ENCODE data around the gene TMEM220.
"Not testable (repeated sequence)": the region's sequence is repeated elsewhere in the genome, so short reads cannot be mapped to it uniquely, and the experiment has no call there.

TMEM220 gene

DNA sequence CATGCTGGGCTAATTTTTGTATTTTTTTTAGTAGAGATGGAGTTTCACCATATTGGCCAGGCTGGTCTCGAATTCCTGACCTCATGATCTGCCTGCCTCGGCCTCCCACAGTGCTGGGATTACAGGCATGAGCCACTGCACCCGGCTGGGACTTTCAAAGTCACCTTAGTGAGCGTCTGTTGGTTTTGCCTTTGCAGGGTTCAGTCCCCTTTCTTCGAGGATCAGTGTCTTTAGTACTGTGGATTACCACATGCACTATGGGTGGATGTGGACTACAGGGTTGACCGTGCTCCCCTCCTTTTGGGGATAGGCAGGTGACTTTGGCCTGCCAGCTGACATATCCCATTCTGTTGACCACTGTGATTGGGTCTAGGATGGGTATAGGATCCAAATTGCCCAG, 2.3 kb upstream of the TMEM220 start:
- peak in 1 of 10 donors; percentile 26 for DNase-seq
- intact Hi-C loops (cut with DNase I) = loop anchor here (10.0 kb wide), 1 partner anchor 413 kb away; no protein-coding TSS in a partner anchor

DNA sequence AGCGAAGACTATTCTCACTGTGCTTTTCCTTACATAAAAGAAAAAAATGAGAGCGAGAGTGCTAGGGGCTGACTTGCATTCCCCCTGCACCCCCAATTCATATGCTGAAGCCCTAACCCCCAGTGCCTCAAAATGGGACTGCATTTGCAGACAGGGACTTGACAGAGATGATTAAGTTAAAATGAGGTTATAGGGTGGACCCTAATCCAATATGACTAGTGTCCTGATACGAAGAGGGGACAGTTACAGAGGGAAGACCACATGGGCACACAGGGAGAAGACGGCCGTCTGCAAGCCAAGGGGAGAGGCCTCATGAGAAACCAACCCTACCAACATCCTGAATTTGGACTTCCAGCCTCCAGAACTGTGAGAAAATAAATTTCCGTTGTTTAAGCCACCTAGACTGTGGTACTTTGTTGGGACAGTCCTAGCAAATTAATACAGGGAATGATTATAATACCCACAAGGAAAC, 1.6 kb upstream of the TMEM220 start:
- intact Hi-C loops (cut with DNase I) = loop anchor here (10.0 kb wide), 1 partner anchor 413 kb away; no protein-coding TSS in a partner anchor
- DNase-seq = peak in 1 of 10 donors; percentile 6

DNA sequence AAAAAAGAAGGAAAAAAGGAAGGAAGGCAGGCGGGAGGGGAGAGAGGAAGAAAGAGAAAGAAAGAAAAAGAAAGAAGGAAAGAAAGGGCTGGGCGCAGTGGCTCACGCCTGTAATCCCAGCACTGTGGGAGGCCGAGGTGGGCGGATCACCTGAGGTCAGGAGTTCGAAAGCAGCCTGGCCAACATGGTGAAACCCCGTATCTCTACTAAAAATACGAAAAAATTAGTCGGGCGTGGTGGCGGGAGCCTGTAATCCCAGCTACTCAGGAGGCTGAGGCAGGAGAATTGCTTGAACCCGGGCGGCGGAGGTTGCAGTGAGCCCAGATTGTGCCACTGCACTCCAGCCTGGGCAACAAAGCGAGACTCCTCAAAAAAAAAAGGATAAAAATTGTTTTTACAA, 424 bp upstream of the TMEM220 start:
- intact Hi-C loops (cut with DNase I) = loop anchor here (10.0 kb wide), 1 partner anchor 415 kb away; no protein-coding TSS in a partner anchor
- DNase-seq = peak in 1 of 10 donors; percentile 33

DNA sequence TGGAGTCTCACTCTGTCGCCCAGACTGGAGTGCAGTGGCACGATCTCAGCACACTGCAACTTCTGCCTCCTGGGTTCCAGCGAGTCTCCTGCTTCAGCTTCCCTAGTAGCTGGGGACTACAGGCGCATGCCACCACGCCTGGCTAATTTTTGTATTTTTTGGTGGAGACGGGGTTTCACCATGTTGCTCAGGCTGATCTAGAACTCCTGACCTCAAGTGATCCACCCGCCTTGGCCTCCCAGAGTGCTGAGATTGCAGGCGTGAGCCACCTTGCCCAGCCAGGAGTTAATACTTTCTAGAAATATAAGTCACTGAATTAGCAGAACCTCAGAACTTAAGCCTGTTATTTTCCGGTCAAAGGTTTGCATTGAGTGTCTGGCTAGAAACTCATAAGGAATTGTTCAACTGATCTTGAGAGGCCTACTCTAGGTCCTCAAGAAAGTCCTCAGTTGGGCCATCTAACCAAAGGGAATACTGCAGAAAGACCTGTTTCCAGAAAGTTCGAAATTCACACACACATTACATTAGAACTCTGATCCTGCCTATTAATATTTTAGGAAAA, 1.4 kb downstream of the TMEM220 start:
- intact Hi-C loops (cut with DNase I) = no loop called here
- DNase-seq = no peak

DNA sequence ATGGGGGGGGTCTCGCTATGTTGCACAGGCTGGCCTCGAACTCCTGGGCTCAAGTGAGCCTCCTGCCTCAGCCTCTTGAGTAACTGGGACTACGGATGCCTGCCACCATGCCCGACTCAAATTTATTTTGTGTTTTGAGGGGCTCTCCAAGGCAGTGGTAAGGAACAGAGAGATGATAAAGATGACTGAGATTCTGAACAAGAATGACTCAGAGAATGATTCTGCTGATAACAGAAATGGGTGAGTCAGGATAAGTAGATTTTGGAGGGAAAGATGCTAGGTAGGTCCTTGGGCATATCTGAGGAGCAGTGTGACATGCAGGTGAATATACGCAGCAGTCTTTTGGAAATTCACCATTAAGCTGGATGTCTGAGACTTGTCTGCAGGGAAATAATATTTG, 2.6 kb downstream of the TMEM220 start:
- intact Hi-C loops (cut with DNase I) = no loop called here
- DNase-seq = no peak

DNA sequence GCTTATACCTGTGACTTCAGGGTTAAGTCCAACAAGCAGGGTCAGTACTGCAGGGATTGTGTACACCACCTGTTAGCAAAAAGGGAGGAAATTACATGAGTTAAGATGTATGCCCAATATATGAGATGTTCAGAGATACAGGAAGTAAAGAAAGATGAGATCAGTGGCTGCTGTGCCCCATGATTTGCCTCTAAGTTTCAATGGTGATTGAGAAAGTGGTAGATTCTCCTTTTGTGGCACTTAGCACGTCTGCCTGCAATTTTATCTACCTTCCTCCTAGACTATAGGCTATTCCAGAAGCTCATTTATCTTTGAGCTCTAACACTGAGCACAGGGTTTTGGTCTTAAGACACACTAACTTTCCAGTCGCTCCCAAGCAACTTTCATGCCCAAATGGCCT, 3.6 kb downstream of the TMEM220 start:
- intact Hi-C loops (cut with DNase I) = no loop called here
- DNase-seq = no peak

DNA sequence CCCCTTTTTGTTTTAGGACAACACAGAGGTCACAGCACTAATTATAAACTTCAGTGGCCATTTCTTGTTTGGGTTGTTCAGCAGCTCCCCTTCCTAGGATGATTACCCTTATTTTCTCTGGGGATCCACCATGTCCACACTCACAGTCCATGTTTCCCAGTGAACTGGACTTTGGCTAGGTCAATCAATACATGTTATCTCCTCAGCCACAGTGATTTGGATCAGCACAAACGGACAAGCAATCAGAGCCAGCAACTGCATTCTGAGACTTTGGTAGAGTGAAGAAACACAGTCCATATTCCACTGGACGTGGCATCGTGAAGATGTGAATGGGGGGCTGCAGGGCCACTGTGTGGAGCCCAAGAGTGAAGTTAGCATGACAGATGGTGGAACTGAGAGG, 4.6 kb downstream of the TMEM220 start:
- intact Hi-C loops (cut with DNase I) = no loop called here
- no peak for DNase-seq

DNA sequence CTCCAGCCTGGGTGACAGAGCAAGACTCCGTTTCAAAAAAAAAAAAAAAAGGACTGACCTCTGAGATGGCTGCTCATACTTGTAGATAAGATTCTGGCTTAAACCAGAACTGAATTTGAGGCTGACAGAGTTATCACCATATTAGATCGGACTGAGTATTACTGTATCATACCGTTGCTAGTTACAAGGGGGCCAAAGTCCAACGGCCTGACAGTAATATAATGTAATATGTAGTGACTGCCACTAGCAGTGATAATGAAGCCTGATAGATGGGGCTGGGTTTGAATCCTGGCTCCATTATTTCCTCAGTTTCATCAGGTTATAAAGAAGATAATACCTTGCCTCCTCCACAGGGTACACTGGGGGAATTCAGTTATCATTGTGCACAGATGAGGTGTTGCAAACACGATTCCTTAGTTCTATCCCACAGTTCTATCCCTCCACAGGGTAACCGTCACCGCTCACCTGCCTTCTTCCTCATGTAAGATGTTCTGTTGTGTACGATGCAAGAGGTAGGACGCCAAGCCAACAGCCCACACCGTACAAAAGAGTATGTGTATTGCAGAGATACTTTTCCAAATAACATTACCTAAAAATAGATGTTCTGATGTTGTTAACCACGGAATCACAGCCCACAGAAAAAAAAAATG, 5.2 kb downstream of the TMEM220 start:
- intact Hi-C loops (cut with DNase I) = no loop called here
- no peak for DNase-seq

DNA sequence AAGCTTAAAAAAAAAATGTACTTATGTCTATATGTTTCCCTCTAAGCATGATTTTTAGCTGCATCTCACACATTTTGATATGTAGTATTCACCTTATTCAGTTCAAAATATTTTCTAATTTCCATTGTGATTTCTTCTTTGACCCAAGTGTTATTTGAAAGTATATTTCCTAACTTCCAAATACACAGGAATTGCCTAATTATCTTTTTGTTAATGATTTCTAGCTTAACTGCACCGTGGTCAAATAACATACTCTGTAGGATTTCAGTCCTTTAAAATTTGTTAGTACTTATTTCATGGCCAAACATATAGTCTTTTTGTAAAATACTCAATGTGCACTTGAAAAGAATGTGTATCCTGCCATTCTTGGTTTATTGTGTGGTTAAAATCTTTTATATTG, 11.3 kb downstream of the TMEM220 start:
- intact Hi-C loops (cut with DNase I) = no loop called here

DNA sequence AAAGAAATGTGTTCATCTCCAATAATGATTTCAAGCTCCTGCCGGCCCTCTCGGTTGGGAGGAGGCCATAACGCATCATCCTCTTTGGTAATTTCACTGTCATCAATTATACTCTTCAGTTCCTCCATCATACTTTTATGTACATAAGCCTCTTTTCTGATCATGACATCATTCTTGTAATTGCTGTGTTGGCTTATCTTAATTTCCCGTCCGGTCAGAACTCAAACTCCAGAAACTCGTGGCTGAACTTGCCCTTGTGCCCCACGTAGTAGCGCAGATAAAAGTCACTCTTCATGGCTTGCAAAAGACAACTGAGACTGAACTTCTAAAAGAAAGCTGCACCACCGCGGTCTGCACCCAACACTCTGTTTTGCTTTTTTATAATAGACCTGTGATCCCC, 13.6 kb downstream of the TMEM220 start:
- intact Hi-C loops (cut with DNase I) = no loop called here
- no peak for DNase-seq

More for the DNA sequence above, 11.3 kb downstream of the TMEM220 start:
- no peak for DNase-seq

DNA sequence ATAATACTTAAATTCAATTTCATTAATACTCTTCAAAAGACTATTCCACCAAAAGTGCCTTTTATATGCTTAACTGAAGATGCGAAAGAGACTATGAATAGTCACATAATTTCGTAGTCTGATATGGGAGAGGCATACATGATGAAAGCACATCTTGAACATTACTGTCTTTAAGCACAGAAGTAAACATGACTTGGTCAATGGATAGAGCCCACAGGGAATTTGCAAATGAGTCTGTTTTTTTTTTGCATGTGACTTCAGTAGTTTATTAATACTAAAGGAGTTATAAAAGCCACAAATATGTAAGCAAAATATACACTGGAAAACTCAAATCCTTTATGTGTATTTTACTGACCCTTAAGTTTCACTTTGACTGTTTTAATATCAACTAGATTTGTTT, 16.5 kb downstream of the TMEM220 start:
- intact Hi-C loops (cut with DNase I) = no loop called here
- no peak for DNase-seq

DNA sequence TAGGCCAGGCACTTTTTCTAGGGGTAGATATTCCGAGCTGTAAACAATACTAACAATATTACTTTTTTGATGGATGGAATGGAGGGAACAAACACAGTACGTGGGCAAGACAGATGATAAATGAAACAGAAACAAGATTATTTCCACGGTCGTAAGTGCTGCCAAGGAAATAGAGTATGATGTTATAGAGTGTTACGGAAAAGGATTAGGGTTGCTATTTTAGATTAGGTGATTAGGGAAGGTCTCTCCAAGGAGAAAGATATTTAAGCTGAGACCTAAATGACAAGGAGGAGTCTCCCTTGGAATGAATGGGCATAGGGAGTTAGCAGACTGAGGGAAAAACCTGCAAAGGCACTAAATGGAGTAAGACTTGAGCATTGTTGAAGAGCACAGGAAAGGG, 24.1 kb downstream of the TMEM220 start:
- intact Hi-C loops (cut with DNase I) = no loop called here
- no peak for DNase-seq

DNA sequence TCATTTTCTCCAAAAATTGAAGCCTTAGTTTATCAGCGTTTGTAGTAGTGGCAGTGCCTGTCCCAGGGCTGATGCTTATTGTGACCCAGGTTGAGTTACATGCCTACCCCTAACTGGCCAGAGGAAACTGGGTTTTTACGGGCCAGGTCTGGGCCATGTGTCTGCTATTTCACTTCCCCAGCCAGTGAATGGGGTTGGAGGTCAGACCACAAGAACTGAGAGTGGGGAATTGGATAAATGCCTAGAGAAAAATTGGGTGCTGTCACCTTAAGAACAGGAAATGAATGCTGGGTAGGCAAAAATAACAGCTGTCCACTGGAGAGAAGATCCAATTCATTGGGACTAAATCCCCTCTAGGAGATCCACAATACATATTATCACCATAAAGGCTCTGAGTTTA, 27.2 kb downstream of the TMEM220 start:
- no peak for DNase-seq
- intact Hi-C loops (cut with DNase I) = no loop called here

DNA sequence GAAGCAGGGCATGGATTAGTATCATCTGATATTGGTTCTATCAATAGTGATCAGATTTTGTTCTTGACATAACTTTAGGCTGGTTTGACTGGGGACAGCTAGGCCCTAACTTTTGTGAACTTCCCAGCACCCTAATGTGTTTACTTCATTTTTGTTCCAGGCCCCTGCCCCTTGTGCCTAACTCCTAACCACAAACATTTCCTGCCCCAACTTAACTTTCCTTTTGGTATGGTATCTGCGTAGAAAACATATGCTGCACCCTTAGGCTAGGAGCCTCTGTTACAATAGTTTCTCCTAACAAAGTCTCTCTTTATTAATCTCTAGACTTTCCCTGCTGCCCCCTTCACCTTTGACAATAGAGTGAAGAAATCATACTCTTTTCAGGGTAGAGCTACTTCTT, 30.0 kb downstream of the TMEM220 start:
- no peak for DNase-seq
- intact Hi-C loops (cut with DNase I) = no loop called here

DNA sequence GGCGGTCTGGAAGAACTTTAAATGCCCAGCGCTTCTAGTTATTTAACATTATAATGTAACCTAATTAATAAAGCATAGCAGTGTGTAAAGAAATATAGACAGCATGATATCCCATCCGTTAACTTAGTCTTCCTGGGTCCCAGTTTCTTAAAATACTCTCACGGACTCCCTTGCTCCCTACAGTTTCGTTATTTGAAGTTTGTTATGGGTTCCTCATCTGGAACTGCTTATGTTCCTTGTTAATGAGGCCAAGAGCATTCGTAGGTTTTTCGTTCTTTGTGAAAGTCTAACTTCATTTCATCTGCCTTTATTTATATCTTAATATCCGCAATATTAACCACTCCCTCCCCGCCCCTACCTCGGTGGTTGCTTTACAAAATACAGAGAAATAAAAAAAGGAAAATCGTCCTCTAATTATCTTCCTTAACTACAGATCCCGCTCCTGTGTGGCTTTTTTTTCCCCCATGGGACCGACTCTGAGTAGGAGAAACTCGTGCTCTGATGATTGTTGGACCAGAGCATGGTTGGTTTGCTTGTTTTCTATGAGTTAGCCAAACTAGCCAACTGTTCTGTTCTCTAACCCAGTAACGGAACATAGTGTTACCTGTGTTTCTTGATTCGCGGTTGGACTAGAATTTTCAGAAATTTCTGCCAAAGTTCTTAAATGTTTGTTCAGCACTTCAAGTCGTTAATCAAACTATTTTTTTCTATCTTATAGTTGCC, 31.6 kb downstream of the TMEM220 start:
- no peak for DNase-seq
- intact Hi-C loops (cut with DNase I) = no loop called here

DNA sequence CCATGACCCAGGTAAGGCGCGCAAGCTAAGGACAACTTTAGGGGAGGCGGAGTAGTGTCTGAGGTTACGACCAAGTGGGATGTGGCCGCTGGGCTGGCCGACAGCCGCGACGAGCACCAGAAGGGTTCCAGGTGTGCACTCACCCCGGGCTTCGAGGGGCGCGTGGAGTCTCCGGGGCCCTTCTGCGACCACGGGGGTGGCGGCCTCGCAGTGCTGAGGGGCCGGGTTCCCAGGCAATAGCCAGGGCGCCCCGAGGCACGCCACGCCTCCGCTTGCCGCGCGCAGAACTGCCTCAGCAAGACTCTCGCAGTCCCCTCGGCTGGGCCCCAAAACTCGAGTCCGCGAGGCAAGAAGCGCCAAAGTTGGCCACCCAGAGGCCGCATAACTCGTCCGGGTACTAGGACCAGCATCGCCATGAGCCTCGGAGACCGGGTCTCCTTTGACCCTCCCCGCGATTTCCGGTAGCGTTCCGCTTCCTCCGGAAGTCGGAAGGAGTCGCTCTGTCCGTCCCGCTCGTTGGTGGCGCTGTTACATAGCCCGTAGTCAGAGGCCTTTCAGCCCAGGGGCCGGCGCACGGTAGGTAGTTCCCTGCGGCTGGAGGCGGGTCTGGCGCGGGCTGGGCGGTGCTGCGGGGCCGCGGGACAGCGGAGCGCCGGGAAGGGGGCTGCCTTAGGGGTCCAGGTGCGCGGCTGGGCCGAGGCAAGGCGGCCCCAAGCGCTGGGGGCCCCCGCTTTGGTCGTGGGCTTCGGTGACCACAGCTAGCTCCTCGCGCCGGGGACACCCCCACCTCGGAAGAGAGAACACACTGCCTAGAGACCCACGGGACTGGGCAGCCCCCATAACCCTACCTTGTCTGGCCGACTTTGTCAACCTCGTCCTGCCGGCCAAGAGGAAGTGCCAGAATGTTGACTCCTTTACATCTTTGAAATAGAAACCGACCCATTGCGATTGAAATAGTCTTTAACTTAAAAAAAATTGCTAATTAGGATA, 32.4 kb downstream of the TMEM220 start, which contains the start of the genes ADPRM and SCO1:
ADPRM (plus strand) TSS at position 503 of the 990 bp plus-strand sequence. CDS start 7,333 bp downstream, outside the sequence.
SCO1 (minus strand) TSS at position 442 of the 990 bp plus-strand sequence; CDS start at position 416, 26 bp downstream.
- intact Hi-C loops (cut with DNase I) = no loop called here
- DNase-seq = peak; percentile 88 to 99 (median 95)

DNA sequence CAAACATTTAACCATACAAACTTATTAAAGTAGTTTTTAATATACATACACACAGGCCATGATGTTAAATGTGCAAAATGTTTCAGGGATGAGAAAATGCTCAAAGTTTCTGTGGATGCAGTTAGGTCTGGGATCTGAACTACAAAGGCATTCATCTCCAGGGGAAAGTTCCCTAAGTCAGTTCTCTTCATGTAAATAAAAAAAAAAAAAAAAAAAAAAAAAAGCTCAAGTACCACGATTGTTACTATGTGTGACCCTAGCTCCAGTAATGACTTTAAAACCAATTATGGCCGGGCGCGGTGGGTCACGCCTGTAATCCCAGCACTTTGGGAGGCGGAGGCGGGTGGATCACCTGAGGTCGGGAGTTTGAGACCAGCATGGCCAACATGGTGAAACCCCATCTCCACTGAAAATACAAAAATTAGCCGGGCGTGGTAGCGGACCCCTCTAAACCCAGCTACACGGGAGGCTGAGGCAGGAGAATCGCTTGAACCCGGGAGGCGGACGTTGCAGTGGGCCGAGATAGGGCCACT, 33.9 kb downstream of the TMEM220 start:
- DNase-seq; intact Hi-C loops (cut with DNase I): not testable (repeated sequence)

DNA sequence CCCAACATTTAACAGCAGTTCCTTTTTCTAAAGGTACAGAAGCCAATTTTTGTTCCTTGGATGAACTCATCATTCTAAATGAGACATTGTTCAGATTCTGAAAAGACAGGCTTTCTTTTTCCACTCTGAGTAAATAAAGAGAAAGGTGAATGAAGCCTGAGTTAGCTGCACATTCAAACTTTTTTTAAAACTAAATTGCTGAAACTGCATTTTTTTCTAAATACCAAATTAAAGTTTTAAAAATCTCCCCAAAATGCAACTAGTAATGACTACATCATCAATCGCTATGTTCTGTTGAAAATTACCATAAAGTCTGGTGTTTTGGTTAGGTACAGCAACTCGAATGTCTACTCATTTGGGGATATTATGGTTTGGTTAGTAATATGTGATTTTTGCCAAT, 42.3 kb downstream of the TMEM220 start:
- no peak for DNase-seq
- intact Hi-C loops (cut with DNase I) = no loop called here

DNA sequence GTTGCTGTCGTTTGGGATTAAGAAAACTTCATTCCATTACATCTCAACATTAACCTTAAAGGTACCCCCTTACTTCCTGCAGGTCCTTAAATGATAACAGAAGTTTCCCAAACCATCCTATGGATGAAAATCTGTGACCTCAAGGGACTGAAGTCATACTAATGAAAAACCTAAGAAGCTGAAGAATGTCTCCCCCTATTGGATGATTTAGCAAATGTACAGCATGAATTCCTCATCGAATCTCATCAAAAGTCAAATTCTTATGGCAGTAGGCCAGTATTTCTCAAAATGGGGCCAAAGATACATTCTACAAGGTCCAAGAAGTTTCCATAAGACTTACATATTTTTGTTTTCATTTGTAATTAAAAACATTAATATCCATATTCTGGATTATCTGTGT, 46.0 kb downstream of the TMEM220 start:
- intact Hi-C loops (cut with DNase I) = no loop called here
- DNase-seq = no peak

DNA sequence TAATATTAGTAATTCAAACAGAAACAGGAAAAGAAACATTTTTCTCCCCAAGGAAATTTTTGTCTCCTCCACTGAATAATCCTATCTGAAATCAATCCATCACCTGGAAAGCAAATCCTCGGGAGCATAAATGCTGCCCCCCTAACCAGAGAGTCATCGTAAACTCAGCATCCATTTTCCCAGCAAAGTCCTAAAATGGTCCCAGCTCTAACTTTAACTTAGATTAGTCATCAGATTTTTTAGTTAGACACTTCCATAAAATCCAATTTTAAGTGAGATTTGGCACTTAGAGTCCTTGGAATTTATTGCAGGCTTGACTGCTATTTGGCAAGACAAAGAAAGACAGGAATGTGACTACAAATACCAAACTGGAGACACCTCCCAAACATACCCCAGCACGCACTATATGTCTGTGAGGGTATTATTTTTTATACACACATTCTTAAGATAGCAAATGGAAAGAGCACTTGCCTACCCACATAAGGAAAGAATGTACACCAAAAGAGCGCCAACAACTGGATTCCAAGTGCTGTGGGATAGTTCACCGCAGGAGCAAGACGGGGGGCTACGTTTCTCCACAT, 47.9 kb downstream of the TMEM220 start:
- intact Hi-C loops (cut with DNase I) = no loop called here
- DNase-seq = no peak

Measured in posterior cingulate gyrus (tissue), 11 donors.